T47D (cell line): ENCODE results near the gene SHISAL1.
"Not testable (repeated sequence)": the region's sequence is repeated elsewhere in the genome, so short reads cannot be mapped to it uniquely, and the experiment has no call there.

Experiments
- DNase-seq, 2 experiments: peaks; one replicate each; pipeline versions ENCODE4 v3.0.0 to v3.0.0-alpha.2; 2011 to 2012; ENCODE audit warnings: low read depth in 1 of 2, low spot score in 1 of 2
- JUND ChIP-seq: IDR thresholded peaks from 2 replicates; pipeline ENCODE4 v1.6.1; 2012; ENCODE audit warnings: low read depth
- in situ Hi-C: cut with HindIII; loops from 2 replicates; pipeline ENCODE4 v1.10.0; 2016; ENCODE audit warnings: low sequenced_read_pairs, low pct_unique_long_range_greater_than_20kb

The SHISAL1 gene

DNA sequence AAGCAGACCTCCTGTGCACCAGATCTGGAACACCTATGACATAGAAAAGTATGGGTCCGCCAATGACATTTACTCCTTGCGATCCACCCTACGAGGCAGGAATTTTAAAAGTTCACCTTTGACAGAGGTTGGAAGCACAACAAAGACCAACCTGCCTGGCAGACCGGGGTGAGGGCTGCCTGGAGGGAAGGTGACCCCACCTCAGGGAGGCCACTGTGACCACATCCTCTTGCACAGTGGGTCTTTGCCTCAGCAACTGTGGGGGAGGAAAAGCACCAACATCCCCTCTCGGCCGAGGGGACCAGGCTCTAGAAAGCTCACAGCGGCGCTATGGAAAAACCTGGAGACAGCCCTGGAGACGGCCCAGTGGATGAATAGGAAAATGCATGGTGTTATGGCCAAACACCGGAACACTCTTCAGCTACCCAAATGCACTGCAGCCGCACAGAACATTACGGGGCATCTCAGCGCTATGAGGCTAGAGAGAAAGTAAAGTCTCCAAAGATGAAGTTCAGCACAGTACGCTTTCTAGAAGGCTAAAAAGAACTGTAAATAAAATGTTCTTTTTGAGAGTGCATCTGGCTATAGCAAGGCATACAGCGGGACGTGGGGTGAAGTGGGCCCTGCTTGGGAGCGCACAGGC lies 1.8 kb upstream of the SHISAL1 start:
- in situ Hi-C loops = no loop called here
- no peak for DNase-seq
- TF ChIP-seq JUND = no peak

DNA sequence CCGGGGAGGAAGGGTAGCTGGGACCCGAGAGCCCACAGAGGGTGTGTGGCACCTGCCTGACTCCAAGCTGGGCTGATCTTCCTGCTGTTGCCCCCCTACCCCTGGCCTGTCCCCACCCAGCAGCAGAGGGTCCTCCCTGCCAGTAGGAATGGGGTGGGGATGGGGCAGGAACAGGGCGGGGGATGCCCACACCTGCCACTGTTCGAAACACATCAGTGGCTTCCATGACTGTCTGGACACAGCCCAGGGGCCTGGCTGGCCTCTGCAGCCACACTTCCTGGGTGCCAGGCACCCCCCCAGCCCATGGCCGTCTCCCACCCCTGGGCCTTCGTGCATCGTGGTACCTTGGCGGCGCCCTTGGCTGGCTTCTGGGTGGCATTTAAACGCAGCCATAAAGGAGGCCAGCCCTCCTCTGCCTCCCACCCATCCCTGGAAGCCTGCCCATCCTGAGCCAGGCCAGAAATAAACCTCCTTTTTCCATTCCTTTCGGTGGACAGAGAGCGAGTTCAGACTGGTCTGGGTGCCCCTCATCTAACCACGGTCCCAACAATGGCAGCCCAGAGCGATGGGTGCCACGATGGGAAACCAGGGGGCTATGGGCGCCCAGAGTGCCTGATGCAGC lies 745 bp upstream of the SHISAL1 start:
- no peak for TF ChIP-seq JUND
- in situ Hi-C loops = no loop called here
- DNase-seq = no peak

DNA sequence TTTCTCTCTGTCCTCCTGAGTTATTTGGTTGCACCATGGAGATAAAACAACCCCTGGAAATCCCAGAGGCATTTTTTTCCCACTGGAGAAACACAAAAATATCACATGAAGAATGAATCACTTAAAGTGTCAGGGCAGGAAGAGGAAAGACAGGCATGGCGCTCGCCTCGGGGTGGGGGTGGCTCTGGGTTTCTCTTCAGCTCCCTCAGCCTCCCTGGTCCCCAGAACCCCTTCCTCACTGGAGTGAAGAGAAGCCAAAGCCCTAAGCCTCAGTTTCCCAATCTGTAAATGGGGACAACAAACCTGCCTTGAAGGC lies 938 bp downstream of the SHISAL1 start:
- no peak for DNase-seq
- in situ Hi-C loops = no loop called here
- TF ChIP-seq JUND = no peak

DNA sequence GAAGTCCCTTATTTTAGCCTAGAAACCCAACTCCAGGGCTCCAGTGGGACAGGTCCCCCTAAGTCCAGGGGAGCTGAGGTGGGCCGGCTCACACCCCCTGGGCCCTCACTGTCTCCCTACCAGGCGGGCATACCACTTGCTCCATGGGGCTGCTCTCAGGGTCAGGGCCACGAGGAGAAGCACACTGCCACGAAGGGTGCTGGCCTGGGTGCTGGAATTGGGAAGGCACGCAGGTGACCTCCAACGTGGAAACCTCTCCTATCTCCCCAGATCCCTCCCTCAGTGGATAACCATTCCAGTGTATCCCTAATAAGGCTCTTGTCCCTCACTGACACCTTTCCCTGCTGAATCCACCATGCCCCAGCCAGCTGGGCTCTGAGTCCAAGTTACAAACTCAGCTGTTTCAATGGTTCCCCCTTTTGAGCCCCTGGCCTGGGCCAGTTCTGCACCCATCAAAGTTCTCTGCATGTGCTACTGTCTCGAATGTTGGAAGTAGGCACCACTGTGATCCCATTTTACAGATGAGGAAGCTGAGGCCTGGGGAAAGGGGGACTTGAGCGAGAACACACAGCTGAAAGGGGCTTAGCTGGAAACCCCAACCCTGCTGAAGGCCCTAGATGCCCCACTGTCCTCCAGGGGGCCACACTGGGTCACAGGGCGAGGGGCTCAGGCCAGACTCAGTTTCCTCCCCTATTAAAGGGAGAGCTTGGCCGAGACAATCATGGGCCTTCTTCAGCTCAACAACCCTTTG lies 1.5 kb downstream of the SHISAL1 start:
- no peak for TF ChIP-seq JUND
- in situ Hi-C loops = no loop called here

DNA sequence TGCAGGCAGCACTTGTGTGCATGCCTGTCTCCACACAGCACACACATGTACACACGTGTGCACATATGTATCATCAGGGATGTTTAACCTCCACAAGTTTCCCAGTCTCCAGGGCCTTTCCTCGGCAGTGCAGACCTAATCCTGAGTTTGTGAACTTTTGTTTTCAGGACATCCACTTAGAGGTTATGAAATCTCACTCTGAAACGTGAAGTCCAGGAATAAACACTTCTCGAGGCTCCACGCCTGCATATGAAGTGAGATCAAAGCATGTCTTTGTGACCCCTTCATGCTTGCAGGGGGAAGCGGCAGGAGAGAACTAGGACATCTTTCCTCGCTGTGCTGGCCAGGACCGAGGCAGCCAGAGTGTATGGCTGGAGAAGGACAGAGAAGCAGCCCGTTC lies 3.1 kb downstream of the SHISAL1 start:
- DNase-seq = no peak
- TF ChIP-seq JUND = no peak
- in situ Hi-C loops = no loop called here

More for the DNA sequence above, 1.5 kb downstream of the SHISAL1 start:
- no peak for DNase-seq

DNA sequence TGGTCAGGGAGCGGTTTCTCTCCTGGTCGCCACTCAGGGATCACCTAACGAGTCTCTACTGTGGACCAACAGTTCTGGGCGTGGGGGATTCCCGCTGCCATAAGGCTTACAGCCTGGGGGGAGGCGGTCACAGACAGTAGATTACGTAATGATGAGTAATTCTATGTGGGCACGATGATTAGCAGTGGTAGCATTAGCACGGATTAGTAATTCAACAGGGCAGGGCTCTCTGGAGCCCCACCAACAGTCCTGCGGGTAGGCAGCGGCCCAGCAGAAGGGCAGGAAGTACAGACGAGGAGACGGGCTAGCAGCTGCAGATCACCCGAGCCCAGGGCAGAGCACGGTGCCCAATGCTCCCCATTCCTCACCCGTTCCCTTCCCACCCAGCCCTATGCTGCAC lies 3.6 kb downstream of the SHISAL1 start:
- no peak for DNase-seq
- in situ Hi-C loops = no loop called here
- TF ChIP-seq JUND = no peak

DNA sequence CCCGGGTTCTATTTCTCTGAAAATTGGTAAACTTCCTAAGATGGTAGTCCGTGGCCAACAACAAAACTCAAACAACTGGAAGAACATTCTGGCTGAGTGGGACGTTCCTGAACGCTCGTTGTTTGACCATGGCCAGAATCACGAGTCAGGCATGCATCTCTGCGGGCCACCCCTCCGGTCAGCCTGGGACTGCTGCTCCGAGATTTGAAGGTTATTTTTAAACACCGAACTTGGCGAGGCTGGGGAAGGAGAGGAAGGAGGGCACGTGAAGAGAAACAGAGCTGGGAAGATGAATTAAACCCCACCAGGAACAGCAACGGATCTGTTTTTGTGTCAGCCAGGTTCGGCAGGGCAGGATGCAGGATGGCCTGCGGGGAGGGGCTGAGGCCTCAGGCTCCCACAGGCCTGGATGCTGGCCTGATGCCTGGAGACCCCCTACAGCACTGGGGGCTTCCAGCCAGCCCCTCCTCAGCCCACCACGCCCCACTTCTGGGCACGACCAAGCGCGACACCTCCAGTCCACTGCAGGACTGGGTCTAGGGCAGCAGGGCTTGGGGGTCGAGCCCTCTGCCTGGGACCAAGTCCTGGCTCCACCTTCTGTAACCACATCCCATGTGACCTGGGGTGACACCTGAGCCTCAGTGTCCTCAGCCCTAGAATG lies 5.1 kb downstream of the SHISAL1 start:
- in situ Hi-C loops = no loop called here
- TF ChIP-seq JUND = no peak
- DNase-seq = no peak

DNA sequence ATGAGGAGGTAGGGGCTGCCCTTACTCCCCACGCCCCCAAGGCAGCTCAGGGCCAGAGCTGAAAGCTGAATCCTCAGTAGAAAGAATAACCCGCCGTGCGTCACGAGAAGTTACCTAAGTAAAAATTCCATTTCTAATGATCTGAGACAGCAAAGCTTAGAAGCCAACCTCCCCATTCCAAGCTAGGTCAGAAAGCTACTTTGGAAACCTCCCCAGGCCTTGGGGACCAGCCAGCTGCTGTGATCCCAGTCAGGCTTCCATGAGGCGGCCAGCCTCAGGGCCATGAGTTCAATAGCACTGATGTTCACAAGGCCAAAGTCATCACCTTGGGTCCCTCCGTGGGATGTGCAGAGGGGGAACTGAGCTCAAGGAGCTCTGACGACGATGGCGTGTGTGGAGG lies 6.9 kb downstream of the SHISAL1 start:
- DNase-seq = no peak
- no peak for TF ChIP-seq JUND
- in situ Hi-C loops = no loop called here

DNA sequence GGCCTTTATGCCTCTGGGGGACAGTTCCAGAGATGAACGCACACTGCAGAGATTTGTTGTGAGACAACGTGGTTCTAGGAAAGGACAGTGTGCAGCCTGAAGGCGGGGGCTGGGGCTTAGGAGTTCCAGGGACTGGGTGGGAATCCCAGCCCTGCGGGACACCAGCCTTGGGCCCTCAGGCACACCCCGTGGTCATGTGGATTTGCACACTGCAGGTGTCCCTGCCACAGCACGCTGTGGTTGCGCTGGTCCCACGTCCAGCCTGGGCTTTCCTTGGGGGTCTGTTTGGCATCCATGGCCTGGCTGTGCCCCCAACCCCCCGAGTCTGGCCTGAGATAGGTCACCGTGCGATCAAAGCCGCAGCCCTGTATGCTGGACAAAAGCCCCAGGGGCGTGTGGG lies 7.3 kb downstream of the SHISAL1 start:
- in situ Hi-C loops = no loop called here
- DNase-seq = no peak
- TF ChIP-seq JUND = no peak

DNA sequence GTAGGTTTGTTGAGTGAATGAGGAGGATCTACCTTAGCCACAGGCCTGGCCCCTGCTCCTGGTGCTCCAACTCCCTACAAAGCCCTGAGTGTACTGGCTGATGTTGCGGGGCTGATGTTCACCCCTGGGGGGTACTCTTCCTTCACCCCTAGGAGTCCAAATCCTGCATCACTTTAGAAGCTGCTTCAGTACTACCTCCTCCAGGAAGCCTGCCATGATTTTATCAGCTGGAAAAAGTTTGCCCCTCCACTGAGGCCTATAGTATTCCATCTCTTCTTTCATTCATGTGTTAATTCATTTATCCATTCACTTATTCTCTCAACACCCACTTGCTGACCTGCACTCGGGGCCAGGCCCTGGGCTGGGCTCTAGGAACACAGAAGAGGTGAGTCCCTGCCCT lies 7.8 kb downstream of the SHISAL1 start:
- in situ Hi-C loops = no loop called here
- no peak for DNase-seq
- TF ChIP-seq JUND = no peak

DNA sequence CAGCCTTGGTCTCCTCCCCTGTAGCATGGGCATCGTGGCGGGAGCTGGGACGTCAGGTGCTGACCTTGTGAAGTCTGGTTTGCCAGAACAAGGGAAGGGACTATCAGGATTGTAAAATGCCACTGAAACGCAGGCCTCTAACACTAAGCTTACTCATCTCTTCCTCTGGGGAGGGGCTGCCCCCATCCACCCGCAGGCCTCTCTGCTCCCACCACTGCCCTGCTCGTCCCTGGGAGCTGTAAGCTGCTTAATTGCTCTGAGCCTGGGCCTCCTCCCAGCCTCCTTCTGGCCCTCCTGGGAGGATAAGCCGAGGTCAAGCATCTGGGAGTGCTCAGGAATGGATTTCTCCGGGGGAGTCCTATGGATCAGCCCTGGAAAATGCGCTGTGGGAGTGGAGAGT lies 8.4 kb downstream of the SHISAL1 start:
- no peak for DNase-seq
- in situ Hi-C loops = no loop called here
- no peak for TF ChIP-seq JUND

DNA sequence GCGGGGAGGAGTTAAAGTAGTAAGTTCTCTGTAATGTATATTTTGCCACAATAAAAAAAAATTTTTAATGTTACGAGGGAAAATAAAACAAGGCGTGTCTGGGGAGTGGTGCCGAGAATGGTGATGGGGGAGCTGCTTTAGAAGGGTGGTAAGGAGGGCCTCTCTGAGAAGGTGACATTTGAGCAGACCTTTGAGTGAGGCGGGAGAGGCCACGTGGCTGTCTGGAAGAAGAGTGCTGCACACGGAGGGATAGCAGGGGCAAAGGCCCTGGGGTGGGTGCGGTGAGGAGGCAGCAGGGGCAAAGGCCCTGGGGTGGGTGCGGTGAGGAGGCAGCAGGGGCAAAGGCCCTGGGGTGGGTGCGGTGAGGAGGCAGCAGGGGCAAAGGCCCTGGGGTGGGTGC lies 10.4 kb downstream of the SHISAL1 start:
- DNase-seq, in situ Hi-C loops: not testable (repeated sequence)

DNA sequence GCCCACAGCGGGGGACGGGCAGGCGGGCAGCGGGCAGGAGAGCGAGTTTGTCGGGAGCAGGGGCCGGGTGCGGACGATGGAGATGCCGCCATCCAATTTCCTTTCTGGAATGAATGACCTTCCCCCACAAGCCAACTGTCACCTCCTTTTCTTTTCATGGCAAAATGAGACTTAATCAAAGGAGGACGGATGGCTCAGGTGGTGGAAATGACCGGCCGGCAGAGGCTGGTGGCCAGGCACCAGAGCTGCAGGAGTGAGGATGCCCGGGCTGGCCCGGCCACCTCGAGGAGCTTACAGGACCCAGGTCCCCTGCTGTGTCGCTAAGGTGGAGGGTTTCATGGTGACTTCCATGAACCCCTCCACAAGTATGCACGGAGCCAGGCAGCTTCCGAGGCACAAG lies 11.7 kb downstream of the SHISAL1 start:
- in situ Hi-C loops = no loop called here
- no peak for TF ChIP-seq JUND

More for the DNA sequence above, 11.7 kb downstream of the SHISAL1 start:
- DNase-seq = no peak
